Tibial artery (tissue), 4 donors: ENCODE results near the gene CWC22.
"Not testable (repeated sequence)": the region's sequence is repeated elsewhere in the genome, so short reads cannot be mapped to it uniquely, and the experiment has no call there.

Experiments
- DNase-seq, 2 donors: peaks; one replicate each; pipeline ENCODE4 v3.0.0-alpha.2; 2019
- H3K27ac ChIP-seq, 2 donors: fragments of 200-600 bp; sonication (generic) in 1 of 2; 1 replicate in 1 of 2; 2 replicates in 1 of 2; pipeline ENCODE4 v1.5.1; 2018 to 2019; ENCODE audit warnings: mild to moderate bottlenecking in 1 of 2
- H3K27me3 ChIP-seq, 2 donors: fragments of 200-600 bp; sonication (generic) in 1 of 2; one replicate each; pipeline versions ENCODE4 v1.5.1 to v1.6.0; 2016 to 2019
- H3K36me3 ChIP-seq, 3 donors: fragments of 200-600 bp; sonication (generic) in 2 of 3; one replicate each; pipeline ENCODE4 v1.5.1; 2016 to 2019; ENCODE audit warnings: mild to moderate bottlenecking in 2 of 3
- H3K4me1 ChIP-seq, 4 donors: fragments of 200-600 bp; sonication (generic) in 2 of 4; 1 replicate in 3 of 4; 2 replicates in 1 of 4; pipeline ENCODE4 v1.5.1; 2016 to 2019
- H3K4me3 ChIP-seq, 2 donors: fragments of 200-600 bp; sonication (generic) in 1 of 2; 1 replicate in 1 of 2; 2 replicates in 1 of 2; pipeline ENCODE4 v1.5.1; 2018 to 2019; ENCODE audit warnings: mild to moderate bottlenecking in 2 of 2
- H3K9me3 ChIP-seq, 3 donors: fragments of 200-600 bp; sonication (generic) in 1 of 3; one replicate each; pipeline ENCODE4 v1.5.1; 2016 to 2019
- CTCF ChIP-seq, 2 experiments: fragments of 200-600 bp in 1 of 2; fragments of 450-650 bp in 1 of 2; IDR thresholded peaks; one replicate each; pipeline ENCODE4 v1.5.1; 2017 to 2019; ENCODE audit warnings: antibody characterized with exemption in 2 of 2, mild to moderate bottlenecking in 1 of 2, moderate library complexity in 1 of 2
- intact Hi-C: fragments of 100-400 bp; cut with DNase I; formaldehyde crosslinking; loops from one replicate; pipeline ENCODE4 v1.15.0; 2023; ENCODE audit warnings: low total_unique reads

The CWC22 gene

GRCh38 chr2:179981085-179981484, 26.0 kb downstream of the CWC22 start:
- intact Hi-C loops, result no loop called here
- H3K4me1 ChIP-seq, result no peaks in the 10 kb centered on the region
- H3K36me3 ChIP-seq, result peaks cover 64 to 74% (median 66%) of the 10 kb centered on the region in 3 donors
- no peak for TF ChIP-seq CTCF (IDR thresholded peaks at IDR 0.05)
- no peak overlapping the region for H3K4me3 ChIP-seq
- no peaks in the 10 kb centered on the region for H3K27me3 ChIP-seq
- H3K9me3 ChIP-seq, result no peaks in the 10 kb centered on the region
- DNase-seq, result no peak
- no peak overlapping the region for H3K27ac ChIP-seq

- Histone ChIP-seq H3K27ac (no peak overlapping the region), H3K4me1 (no peaks in the 10 kb centered on the region), H3K4me3 (no peak overlapping the region), H3K9me3 (no peaks in the 10 kb centered on the region), H3K36me3 (peaks cover 25 to 61% (median 60%) of the 10 kb centered on the region in 3 donors), H3K27me3 (no peaks in the 10 kb centered on the region)
- no peak for TF ChIP-seq CTCF (IDR thresholded peaks at IDR 0.05)
- no peak for DNase-seq
- intact Hi-C loops, result no loop called here
Observed at GRCh38 chr2:179974761-179975160, 32.3 kb downstream of the CWC22 start.

GRCh38 chr2:179966778-179967394, 40.2 kb downstream of the CWC22 start:
- Histone ChIP-seq H3K4me1 (peaks cover 0 to 15% (median 0%) of the 10 kb centered on the region in 4 donors), H3K27ac (no peak overlapping the region), H3K36me3 (peaks cover 24 to 60% (median 46%) of the 10 kb centered on the region in 3 donors), H3K27me3 (no peaks in the 10 kb centered on the region), H3K4me3 (no peak overlapping the region), H3K9me3 (no peaks in the 10 kb centered on the region)
- TF ChIP-seq CTCF (IDR thresholded peaks at IDR 0.05), result no peak
- intact Hi-C loops, result no loop called here
- DNase-seq, result no peak

GRCh38 chr2:179965291-179966258, 41.5 kb downstream of the CWC22 start:
- Histone ChIP-seq H3K4me3 (no peak overlapping the region), H3K36me3 (peaks cover 18 to 47% (median 36%) of the 10 kb centered on the region in 3 donors), H3K27ac (no peak overlapping the region), H3K9me3 (no peaks in the 10 kb centered on the region), H3K4me1 (peaks cover 0 to 15% (median 0%) of the 10 kb centered on the region in 4 donors), H3K27me3 (no peaks in the 10 kb centered on the region)
- intact Hi-C loops, result no loop called here
- DNase-seq, result no peak
- TF ChIP-seq CTCF (IDR thresholded peaks at IDR 0.05), result no peak

- no peak for DNase-seq
- H3K4me1 ChIP-seq, result peaks cover 0 to 18% (median 0%) of the 10 kb centered on the region in 4 donors
- TF ChIP-seq CTCF (IDR thresholded peaks at IDR 0.05), result no peak
- peak overlapping the region in 1 of 2 donors; percentile 22 for H3K27ac ChIP-seq
- H3K9me3 ChIP-seq, result no peaks in the 10 kb centered on the region
- H3K4me3 ChIP-seq, result no peak overlapping the region
- H3K36me3 ChIP-seq, result peaks cover 8 to 31% (median 28%) of the 10 kb centered on the region in 3 donors
- intact Hi-C loops, result no loop called here
- H3K27me3 ChIP-seq, result no peaks in the 10 kb centered on the region
Observed at GRCh38 chr2:179963626-179964025, 43.5 kb downstream of the CWC22 start.

GRCh38 chr2:179958251-179958650, 48.8 kb downstream of the CWC22 start:
- H3K4me3 ChIP-seq, H3K27ac ChIP-seq, H3K4me1 ChIP-seq, H3K9me3 ChIP-seq, H3K27me3 ChIP-seq, intact Hi-C loops, DNase-seq: not testable (repeated sequence)
- H3K36me3 ChIP-seq, result peaks cover 26 to 30% (median 28%) of the 10 kb centered on the region in 3 donors
